SK-N-MC (cell line): ENCODE data around the gene HERC2.
"Not testable (repeated sequence)": the region's sequence is repeated elsewhere in the genome, so short reads cannot be mapped to it uniquely, and the experiment has no call there.

Experiments
- EZH2 ChIP-seq: fragments of 200-600 bp; sonication (generic); IDR thresholded peaks from one replicate; pipeline ENCODE4 v1.6.1; 2017; ENCODE audit warnings: antibody characterized with exemption
- FOXP2 ChIP-seq: optimal IDR thresholded peaks from 2 replicates; pipeline ENCODE3; 2011; ENCODE audit warnings: mild to moderate bottlenecking, moderate library complexity; ENCODE audit not compliant: insufficient read depth; ENCODE audit errors: extremely low read length, control extremely low read depth
- POLR2AphosphoS5 ChIP-seq: IDR thresholded peaks from 2 replicates; pipeline ENCODE4 v1.6.1; 2012; ENCODE audit warnings: mild to moderate bottlenecking, low read depth, low read length, borderline replicate concordance

DNA sequence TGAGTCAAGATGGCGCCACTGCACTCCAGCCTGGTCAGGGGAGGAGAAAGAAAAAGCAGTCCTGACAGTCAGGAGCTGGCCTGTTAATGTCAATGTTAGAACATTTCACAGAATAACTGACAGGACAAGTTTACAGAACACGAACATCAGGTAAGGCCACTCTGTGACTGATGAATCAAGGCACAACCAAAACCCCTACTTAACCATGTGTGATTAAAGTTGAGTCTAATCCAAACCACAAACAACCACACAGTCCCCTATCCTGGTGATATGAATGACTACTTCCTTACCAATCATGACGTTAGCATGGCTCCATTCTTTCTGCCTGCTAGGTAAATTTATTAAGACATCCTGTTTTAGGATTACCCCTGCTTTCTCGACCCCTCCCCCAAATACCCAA lies 124.3 kb downstream of the HERC2 start:
- not testable (repeated sequence) for TF ChIP-seq POLR2AphosphoS5, EZH2, FOXP2
